Tongue (tissue), 2 donors: ENCODE data around the gene DHX30. TPM values are rescaled to one million over a fixed set of nuclear protein-coding genes. Genes with fewer than 3 reads are reported as not detected.
"Not testable (repeated sequence)": the region's sequence is repeated elsewhere in the genome, so short reads cannot be mapped to it uniquely, and the experiment has no call there.

ENCODE experiments used
- DNase-seq: peaks from one replicate; pipeline ENCODE4 v3.0.0-alpha.2; 2015
- total RNA-seq: library from RNA; depleted of rRNA; stranded (reverse); fragments of >200 nt; gene quantifications from one replicate; pipeline ENCODE4 v1.2.3, GENCODE V29; 2014

DHX30 gene, protein sequence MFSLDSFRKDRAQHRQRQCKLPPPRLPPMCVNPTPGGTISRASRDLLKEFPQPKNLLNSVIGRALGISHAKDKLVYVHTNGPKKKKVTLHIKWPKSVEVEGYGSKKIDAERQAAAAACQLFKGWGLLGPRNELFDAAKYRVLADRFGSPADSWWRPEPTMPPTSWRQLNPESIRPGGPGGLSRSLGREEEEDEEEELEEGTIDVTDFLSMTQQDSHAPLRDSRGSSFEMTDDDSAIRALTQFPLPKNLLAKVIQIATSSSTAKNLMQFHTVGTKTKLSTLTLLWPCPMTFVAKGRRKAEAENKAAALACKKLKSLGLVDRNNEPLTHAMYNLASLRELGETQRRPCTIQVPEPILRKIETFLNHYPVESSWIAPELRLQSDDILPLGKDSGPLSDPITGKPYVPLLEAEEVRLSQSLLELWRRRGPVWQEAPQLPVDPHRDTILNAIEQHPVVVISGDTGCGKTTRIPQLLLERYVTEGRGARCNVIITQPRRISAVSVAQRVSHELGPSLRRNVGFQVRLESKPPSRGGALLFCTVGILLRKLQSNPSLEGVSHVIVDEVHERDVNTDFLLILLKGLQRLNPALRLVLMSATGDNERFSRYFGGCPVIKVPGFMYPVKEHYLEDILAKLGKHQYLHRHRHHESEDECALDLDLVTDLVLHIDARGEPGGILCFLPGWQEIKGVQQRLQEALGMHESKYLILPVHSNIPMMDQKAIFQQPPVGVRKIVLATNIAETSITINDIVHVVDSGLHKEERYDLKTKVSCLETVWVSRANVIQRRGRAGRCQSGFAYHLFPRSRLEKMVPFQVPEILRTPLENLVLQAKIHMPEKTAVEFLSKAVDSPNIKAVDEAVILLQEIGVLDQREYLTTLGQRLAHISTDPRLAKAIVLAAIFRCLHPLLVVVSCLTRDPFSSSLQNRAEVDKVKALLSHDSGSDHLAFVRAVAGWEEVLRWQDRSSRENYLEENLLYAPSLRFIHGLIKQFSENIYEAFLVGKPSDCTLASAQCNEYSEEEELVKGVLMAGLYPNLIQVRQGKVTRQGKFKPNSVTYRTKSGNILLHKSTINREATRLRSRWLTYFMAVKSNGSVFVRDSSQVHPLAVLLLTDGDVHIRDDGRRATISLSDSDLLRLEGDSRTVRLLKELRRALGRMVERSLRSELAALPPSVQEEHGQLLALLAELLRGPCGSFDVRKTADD
- total RNA-seq = 63.9 TPM

DNA sequence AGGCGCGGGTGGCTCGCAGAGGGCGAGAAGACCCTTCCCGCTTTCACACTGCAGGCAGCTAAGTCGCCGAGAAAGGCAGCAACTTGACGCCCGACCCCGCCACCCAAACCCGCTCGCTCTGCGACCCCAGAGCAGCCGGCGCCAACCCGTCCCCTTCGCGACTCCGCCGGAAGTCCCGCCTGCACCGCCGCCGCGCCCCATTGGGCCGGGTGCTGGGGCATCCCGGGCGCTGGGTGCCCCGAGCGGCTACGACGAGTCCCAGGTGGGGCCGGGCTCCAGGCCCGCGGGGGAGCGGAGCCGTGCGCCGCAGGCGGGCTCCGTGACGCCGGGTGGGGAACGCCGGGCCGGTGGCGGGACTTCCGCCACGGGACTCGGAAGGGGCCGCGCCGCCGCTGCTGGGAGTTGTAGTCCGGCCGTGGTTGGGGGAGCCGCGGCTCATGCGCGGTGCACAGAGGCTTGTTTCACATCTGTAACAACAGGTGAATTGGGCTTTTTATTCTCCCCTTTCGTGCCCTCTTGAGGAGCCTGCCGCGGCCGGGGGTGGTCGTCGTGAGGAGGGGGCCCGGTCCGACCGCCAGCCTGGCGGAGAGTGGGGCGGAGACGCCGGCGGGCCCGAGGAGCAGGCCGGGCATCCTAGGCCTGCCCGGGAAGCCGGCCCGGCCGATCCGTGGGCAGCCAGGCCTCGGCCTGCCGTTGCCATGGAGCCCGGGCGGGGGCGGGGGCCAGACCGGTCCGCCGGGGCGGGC is at the start of gene DHX30:
Gene DHX30 (plus strand): TSS at position 405 of the 746 bp plus-strand sequence. CDS start 7,546 bp downstream, outside the sequence.
- peak; percentile 94 for DNase-seq

DNA sequence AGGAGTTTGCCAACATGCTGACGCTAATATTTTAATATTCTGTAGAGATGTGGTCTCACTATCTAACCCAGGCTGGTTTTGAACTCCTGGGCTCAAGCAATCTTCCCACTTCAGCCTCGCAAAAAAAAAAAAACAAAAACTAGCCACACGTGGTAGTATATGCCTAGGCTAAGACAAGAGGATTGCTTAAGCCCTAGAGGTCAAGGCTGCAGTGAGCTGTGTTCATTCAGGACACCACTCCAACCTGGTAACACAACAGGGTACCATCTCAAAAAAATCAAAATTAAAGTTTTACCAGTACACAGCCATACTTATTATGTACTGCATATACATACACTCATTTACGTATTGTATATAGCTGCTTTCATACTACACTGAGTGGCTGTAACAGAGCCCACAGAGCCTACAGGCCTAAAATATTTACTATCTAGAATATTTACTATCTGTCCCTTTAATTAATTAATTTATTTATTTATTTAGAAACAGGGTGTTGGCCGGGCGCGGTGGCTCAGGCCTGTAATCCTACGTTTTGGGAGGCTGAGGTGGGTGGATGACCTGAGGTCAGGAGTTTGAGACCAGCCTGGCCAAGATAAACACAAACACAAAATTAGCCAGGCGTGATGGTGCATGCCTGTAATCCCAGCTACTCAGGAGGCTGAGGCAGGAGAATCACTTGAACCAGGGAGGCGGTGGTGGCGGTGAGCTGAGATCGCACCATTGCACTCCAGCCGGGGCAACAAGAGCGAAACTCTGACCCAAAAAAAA is 44.5 kb upstream of the DHX30 start:
- no peak for DNase-seq

- DNase-seq = not testable (repeated sequence)
Measured at GRCh38 chr3:47760207-47760606, 42.7 kb upstream of the DHX30 start.

- no peak for DNase-seq
Measured at GRCh38 chr3:47761046-47761445, 41.9 kb upstream of the DHX30 start.

DNA sequence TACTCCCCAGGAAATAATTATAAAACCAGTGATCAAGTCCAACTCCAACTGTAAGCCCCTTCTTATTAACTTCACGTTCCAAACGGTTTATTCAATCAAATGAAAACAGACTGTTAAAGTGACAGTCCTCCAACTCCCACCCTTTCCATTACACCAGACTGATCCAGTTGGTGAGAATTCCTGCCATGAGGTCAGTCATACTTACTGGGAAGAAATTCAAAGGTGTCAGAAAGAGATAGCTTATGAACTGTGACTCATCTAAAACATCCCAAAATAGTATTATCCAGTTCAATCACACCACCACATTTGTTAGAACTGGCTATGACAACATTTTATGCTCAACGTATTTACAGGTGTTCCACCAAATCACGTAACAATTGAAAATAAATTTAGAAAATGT is 40.7 kb upstream of the DHX30 start:
- DNase-seq = no peak

GRCh38 chr3:47766186-47766585 is 36.8 kb upstream of the DHX30 start:
- no peak for DNase-seq

GRCh38 chr3:47772047-47772446 is 30.9 kb upstream of the DHX30 start:
- no peak for DNase-seq

GRCh38 chr3:47772788-47773187 is 30.1 kb upstream of the DHX30 start:
- no peak for DNase-seq

DNA sequence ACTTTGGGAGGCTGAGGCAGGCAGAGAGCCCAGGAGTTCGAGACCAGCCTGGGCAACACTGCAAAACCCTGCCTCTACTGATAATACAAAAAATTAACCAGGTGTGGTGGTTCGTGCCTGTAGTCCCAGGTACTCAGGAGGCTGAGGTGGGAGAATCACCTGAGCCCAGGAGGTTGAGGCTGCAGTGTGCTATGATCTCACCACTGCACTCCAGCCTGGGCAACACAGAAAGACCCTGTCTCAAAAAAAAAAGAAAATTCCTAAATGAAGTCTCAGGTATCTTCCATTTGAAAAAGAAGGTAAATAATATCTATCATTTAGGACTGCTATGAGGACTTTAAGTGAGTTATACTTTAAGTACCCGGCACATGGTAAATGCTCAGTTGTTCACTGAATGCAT is 24.2 kb upstream of the DHX30 start:
- DNase-seq = no peak

DNA sequence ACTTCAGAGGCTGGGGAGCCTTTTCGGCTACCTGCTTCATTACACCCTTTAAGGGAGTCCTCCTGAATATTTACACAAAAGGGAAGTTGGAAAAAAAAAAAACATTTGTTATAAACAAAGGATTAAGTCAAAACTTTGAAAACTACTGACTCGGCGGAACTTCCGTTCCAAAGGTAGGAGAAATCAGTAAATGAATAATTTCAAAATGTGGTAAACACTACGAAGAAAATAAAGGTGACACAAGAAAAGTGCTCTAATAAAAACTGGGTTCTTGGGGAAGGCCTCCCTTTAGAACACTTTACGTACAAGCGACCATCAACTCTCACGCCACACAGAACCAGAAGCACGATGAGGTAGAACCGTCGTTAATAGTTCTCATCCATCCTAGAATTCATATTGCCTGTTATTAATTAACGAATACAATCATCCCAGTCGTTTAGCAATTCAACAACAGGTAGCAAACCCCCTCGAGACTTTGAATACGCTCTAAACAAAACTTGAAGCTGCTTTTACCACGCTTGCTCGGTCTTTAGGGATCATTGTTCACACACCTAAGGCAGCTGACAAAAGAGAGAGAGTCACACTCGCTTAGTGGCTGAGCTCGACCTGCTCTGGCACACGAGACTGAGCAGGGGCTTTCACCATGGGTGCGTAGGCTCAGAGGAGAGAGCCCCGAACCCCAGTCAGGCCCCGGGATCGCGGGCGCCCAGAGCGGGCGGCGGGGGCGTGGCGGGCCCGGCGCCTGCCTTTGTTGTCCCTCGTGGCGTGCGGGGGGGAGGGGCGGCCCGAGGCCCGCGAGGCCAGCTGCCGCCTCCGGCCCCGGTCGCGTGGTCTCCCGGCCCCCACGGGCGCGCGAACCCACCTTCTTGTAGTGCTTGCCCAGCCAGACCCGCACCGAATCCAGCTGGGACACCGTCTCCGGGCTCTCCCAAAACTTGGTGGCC is 21.9 kb upstream of the DHX30 start:
- peak; percentile 73 for DNase-seq

DNA sequence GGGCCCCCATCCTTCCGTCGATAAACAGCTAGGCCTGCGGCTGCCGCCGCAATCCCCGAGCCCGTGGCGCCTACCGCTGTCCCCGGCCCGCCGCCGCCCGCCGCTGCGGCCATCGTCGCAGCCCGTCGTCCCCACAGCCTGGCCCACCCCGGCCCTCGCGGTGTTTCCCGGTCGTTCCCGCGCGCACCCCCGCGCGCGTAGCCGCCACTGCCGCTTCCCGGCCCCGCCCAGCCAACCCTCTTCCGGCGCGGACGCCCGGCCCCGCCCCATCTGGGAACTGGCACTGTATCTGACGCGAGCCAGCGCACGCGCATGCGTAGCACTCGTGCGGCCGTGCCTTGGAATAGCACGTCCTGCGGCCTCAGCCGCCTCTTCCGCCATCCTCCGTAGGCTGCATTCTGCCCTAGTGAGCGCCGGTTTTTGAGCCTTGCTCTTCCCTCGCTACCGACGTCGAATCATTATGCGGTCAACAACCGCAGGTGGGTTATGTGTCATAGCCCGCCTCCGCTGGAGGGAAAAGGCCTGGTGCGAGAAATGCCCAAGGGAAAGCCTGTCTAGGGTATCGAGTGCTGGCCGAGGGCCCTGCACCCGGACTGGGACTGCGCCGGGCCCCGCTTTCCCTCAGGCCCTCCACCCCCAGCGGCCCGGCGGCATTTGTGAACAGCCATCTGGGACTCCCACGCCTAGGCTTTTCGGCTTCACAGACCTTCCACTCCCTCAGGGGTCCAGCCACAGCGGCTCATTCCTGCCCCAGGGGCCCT is 21.1 kb upstream of the DHX30 start, which contains the start of gene SMARCC1:
Gene SMARCC1 (minus strand): TSS at position 209 of the 761 bp plus-strand sequence. CDS start 96 bp downstream, at position 113.
- peak; percentile 99 for DNase-seq

DNA sequence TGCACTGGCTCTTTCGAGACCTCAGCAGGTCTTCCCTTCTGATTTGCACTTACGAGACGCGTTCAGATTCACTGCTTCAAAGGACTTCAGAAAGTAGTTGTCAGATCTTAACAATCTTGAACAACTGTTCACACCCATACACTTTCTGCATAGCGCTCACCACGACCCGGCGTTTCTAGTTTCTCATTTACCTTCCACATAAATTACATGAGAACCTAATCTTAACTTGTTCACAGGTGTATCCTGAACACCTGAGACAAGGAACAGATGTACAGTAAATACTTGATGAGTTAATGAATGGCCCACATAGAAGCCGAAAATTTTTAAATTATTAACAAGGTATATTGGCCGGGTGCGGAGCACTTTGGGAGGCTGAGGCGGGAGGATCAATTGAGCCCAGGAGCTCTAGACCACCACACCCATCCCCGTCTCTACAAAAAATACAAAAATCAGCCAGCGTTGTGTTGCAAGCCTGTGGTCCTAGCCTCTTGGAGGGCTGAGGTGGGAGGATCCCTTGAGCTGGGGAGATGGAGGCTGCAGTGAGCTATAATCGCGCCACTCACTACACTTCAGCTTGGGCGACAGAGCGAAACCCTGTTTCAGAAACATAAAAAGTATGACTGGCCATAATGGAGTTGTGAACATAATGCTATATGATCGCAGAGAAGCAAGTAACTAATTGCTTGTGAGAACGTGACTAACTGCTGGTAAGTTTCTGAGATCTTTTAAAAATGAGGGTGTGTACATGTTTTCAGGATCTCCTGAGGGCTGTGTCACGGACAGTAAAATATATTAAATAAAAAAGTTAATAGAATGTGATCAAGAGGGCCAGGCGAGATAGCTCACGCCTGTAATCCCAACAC is 20.3 kb upstream of the DHX30 start:
- DNase-seq = no peak

DNA sequence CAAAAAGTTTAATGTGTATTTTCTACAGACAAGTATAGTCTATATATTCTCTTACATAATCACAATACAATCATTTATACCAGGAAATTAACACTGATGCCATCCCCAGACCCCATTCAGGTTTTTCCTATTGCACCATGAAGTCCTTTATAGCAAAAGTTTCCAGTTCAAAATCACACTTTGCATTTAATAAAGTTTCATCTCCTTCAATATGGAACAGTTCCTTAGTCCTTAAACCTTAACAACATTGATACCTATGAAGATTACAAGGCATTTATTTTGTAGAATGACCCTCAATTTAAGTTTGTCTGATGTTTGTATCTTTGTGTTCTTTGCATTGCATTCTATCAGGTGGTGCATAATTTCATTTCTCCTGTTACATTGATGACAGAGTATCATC is 19.3 kb upstream of the DHX30 start:
- no peak for DNase-seq

GRCh38 chr3:47791193-47791855 is 11.6 kb upstream of the DHX30 start:
- no peak for DNase-seq

DNA sequence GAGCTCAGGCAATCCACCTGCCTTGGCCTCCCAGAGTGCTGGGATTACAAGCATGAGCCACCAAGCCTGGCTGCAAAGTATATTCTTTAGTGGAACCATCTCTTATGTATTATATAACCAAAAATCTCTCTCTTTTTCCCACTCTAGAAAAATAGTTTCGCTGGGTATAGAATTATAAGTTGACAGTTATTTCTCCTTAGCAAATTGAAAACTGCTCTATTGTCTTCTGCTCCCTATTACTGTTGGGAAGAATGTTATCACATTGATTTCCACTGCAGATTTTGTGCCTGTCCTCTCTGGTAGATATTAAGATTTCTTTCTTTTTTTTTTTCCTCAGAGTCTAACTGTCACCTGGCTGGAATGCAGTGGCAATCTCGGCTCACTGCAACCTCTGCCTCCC is 10.2 kb upstream of the DHX30 start:
- DNase-seq = no peak

DNA sequence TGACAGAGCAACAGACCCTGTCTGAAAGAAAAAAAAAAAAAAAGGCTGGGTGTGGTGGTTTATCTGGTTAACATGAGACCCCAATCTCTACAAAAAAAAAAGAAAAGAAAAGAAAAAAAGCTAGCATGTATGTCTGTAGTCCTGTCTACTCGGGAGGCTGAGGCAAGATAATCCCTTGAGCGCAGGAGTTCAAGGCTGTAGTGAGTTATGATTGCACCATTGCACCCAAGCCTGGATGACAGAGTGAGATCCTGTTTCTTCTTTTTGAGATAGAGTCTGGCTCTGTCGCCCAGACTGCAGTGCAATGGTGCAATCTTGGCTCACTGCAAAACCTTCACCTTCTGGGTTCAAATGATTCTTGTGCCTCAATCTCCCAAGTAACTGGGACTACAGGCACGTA is 8.4 kb upstream of the DHX30 start:
- DNase-seq = no peak

DNA sequence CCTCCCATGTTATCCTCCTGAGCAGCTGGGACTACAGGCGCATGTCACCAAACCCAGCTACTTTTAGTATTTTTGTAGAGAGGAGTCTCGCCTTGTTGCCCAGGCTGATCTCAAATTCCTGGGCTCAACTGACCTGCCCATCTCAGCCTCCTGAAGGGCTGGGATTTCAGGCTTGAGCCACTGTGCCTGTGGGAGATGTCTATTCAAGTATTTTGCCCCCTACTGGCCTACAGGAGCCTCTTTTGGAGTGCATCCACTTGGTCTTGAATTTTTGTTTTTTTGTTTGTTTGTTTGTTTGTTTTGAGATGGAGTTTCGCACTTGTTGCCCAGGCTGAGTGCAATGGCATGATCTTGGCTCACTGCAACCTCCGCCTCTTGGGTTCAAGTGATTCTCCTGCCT is 3.2 kb upstream of the DHX30 start:
- no peak for DNase-seq
